Transverse colon (tissue), 4 donors: ENCODE measurements around the gene RSPO1. TPM values are rescaled to one million over a fixed set of nuclear protein-coding genes. Genes with fewer than 3 reads are reported as not detected.

Experiments
- DNase-seq: peaks from one replicate; pipeline ENCODE4 v3.0.0-alpha.2; 2019
- H3K27ac ChIP-seq, 4 donors: fragments of 200-600 bp; sonication (generic); 2 replicates each; pipeline ENCODE4 v1.5.1; 2016 to 2018; ENCODE audit warnings: inconsistent platforms in 4 of 4
- H3K27me3 ChIP-seq: fragments of 200-600 bp; sonication (generic); 2 replicates; pipeline ENCODE4 v1.5.1; 2017; ENCODE audit warnings: inconsistent platforms
- H3K36me3 ChIP-seq, 4 donors: fragments of 200-600 bp; sonication (generic); 2 replicates each; pipeline ENCODE4 v1.5.1; 2017 to 2019; ENCODE audit warnings: inconsistent platforms in 4 of 4
- H3K4me1 ChIP-seq, 4 donors: fragments of 200-600 bp; sonication (generic); 2 replicates each; pipeline ENCODE4 v1.5.1; 2017 to 2020; ENCODE audit warnings: inconsistent platforms in 4 of 4
- H3K4me3 ChIP-seq, 4 donors: fragments of 200-600 bp; sonication (generic); 1 replicate in 1 of 4; 2 replicates in 3 of 4; pipeline versions ENCODE4 v1.5.1 to v1.6.1; 2017 to 2019; ENCODE audit warnings: inconsistent platforms in 4 of 4
- H3K9me3 ChIP-seq, 2 donors: fragments of 200-600 bp; sonication (generic); 2 replicates each; pipeline ENCODE4 v1.5.1; 2017 to 2019; ENCODE audit warnings: inconsistent platforms in 2 of 2
- EP300 ChIP-seq: sonication (generic); formaldehyde crosslinking; IDR thresholded peaks from one replicate; pipeline ENCODE4 v1.6.1; 2017; ENCODE audit warnings: antibody characterized with exemption, low read depth
- POLR2A ChIP-seq: fragments of 450-650 bp; IDR thresholded peaks from one replicate; pipeline ENCODE4 v1.6.1; 2016; ENCODE audit warnings: antibody characterized with exemption, mild to moderate bottlenecking, moderate library complexity
- POLR2AphosphoS5 ChIP-seq, 3 donors: sonication (generic); formaldehyde crosslinking; IDR thresholded peaks; one replicate each; pipeline ENCODE4 v1.6.1; 2016; ENCODE audit warnings: antibody characterized with exemption in 3 of 3
- WGBS, 2 donors: methylation state at CpG; one replicate each; pipeline ENCODE4 v1.1.5; 2018; ENCODE audit warnings: low coverage in 1 of 2; 5-methylcytosine and 5-hydroxymethylcytosine counted together
- in situ Hi-C, 4 donors: fragments of 200-750 bp; cut with MboI; loops; one replicate each; pipeline versions ENCODE4 v1.15.0 to v1.15.1; 2017; ENCODE audit warnings: low sequenced_read_pairs in 3 of 4, low pct_ligation_motif_present in 1 of 4, low pct_unique_long_range_greater_than_20kb in 1 of 4
- intact Hi-C: fragments of 100-400 bp; cut with DNase I; formaldehyde crosslinking; loops from one replicate; pipeline ENCODE4 v1.15.1; 2023; ENCODE audit warnings: low total_unique reads
- total RNA-seq, 4 donors: library from RNA; depleted of rRNA; stranded (reverse); fragments of >200 nt; gene quantifications; one replicate each; pipeline ENCODE4 v1.1.0, GENCODE V29; 2016
- TF ChIP-seq, protein P1 (sequence below), 5 experiments: fragments of 200-600 bp in 3 of 5; fragments of 450-650 bp in 2 of 5; sonication (generic) in 3 of 5; IDR thresholded peaks; 1 replicate in 2 of 5; 2 replicates in 3 of 5; pipeline ENCODE4 v1.5.1; 2016 to 2017; ENCODE audit warnings: antibody characterized with exemption in 5 of 5, inconsistent platforms in 3 of 5, mild to moderate bottlenecking in 2 of 5, moderate library complexity in 1 of 5

Gene RSPO1
- total RNA-seq, 4 donors from 2014 or later: 0.40 to 11.6 (median 1.2) TPM

DNA sequence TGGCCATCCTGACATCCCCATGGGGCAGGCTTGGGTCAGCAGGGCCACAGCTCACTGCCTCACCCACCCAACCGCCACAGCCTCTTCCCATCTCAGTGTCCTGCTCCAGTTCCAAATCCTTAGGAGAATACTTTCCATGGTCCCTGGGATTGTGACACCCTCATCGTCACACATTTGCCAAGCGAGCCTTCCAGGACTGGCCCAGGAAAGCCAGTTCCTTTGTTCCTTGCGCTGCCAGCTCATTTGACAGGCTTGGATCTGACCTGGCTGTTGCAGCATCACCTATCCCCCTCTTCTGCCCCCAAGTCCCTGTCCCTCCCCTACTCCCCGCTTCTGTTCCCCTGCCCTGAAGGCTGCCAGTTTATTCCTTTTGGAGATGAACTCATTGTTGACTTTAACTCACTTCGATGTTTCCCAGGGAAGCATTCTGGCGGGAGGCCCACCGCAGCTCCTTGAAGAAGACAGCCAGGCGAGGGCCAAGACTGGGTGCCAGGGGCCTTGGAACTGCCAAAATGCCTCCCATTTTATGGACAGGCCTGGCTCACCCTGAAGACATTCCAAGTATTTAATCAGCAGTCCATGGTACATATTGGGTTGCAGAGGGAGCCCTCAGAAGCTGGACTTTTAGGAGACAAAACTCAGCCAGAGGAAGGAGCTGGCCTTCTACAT, 28.8 kb downstream of the RSPO1 start:
- Histone ChIP-seq H3K27ac (peak overlapping the region in 3 of 4 donors; percentile 20 to 50 (median 30)), H3K36me3 (no peaks in the 10 kb centered on the region), H3K9me3 (no peaks in the 10 kb centered on the region), H3K4me1 (peaks cover 0 to 11% (median 3%) of the 10 kb centered on the region in 4 donors), H3K27me3 (peaks cover 5% of the 10 kb centered on the region), H3K4me3 (no peak overlapping the region)
- peak; percentile 26 for DNase-seq
- intact Hi-C loops: no loop called here
- TF ChIP-seq POLR2A (no peak), POLR2AphosphoS5 (IDR thresholded peaks at IDR 0.05) (no peak), EP300 (no peak)
- TF ChIP-seq, protein P1, sequence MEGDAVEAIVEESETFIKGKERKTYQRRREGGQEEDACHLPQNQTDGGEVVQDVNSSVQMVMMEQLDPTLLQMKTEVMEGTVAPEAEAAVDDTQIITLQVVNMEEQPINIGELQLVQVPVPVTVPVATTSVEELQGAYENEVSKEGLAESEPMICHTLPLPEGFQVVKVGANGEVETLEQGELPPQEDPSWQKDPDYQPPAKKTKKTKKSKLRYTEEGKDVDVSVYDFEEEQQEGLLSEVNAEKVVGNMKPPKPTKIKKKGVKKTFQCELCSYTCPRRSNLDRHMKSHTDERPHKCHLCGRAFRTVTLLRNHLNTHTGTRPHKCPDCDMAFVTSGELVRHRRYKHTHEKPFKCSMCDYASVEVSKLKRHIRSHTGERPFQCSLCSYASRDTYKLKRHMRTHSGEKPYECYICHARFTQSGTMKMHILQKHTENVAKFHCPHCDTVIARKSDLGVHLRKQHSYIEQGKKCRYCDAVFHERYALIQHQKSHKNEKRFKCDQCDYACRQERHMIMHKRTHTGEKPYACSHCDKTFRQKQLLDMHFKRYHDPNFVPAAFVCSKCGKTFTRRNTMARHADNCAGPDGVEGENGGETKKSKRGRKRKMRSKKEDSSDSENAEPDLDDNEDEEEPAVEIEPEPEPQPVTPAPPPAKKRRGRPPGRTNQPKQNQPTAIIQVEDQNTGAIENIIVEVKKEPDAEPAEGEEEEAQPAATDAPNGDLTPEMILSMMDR (IDR thresholded peaks at IDR 0.05): no peak
- in situ Hi-C loops: loop anchor here in 2 of 4 donors (10.0 kb wide), 1 partner anchor 79 kb away; no protein-coding TSS in a partner anchor
- 71 to 78% methylated on average over 5 to 9 of the region's 9 CpGs for WGBS, 2 donors

DNA sequence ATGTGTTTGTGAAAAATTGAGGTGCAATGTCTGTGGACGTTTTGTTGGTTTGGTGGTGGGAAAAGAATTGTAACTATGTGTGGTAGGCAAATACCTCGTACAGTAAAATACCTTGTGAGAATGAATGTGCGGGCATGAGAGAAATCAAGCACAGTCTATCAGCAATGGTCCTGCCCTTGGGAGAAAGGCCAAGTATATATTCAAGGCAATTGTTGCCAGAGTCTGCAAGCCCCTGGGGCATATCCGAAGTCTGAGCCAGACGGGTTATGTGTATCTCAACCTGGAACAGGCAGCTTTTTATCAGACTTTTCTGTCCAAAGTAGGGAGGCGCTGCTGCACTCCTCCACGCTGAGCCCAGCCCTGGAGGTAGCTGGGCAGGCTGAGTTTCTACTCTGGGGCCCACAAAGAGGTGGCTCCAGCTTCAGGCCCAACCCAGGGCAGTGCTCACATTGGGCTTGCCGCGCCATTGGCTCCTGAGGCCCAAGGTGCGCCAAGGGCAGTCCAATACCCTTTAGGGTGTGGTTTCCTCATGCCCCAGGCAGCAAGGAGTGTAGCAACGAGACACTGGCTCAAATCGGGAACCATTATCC, 29.5 kb downstream of the RSPO1 start:
- Histone ChIP-seq H3K27ac (no peak overlapping the region), H3K36me3 (no peaks in the 10 kb centered on the region), H3K4me1 (peaks cover 0 to 11% (median 3%) of the 10 kb centered on the region in 4 donors), H3K27me3 (peaks cover 5% of the 10 kb centered on the region), H3K4me3 (no peak overlapping the region), H3K9me3 (no peaks in the 10 kb centered on the region)
- in situ Hi-C loops (loop anchor here in 2 of 4 donors (10.0 kb wide), 1 partner anchor 80 kb away; no protein-coding TSS in a partner anchor), intact Hi-C loops (no loop called here)
- no peak for DNase-seq
- WGBS, 2 donors: 67 to 77% methylated on average over 1 to 12 of the region's 12 CpGs
- TF ChIP-seq POLR2A: no peak
- no peak for TF ChIP-seq EP300
- TF ChIP-seq, protein P1 (IDR thresholded peaks at IDR 0.05): no peak
- no peak for TF ChIP-seq POLR2AphosphoS5 (IDR thresholded peaks at IDR 0.05)

DNA sequence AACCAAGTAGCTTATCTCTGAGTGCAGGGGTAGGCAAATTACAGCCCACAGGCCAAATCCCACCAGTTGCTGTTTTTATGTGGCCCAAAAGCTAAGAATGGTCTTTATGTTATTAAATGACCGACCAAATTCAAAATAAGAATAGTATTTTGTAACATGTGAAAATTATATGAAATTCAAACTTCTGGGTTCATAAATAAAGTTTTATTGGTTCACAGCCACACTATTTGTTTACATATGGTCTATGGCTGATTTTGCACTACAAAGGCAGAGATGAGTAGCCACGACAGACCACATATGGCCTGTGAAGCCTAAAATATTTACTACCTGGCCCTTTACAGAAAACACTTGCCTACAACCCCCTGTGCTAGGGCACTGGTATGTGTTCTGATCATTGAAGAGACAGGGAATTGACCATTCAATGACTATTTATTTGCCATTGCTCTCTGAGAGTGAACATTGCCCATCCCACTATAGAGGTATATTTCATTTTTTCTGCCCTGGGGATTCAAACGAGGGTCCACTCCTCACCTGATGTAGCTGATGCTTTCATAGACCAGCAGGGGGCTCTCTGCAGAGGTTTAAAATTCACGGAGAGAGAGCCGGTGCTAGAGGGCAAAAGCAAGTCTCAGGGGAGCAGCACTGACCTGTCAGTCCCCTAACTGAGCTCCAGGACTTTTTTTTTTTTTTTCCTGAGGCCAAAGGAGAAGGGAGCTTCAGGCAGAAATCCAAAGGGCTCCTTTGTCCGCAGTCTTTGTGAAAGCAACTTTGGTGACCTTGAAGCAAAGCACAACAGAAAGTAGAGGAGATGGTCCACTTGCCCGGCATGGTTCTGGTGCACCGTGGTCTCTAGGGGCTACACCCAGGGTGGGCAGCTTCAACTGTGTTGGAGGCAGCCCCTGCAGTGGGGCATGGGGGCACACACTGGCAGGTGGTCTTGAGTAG, 31.7 kb downstream of the RSPO1 start:
- intact Hi-C loops: loop anchor here (5.0 kb wide), 1 partner anchor 79 kb away; no protein-coding TSS in a partner anchor
- peaks cover 0 to 11% (median 0%) of the 10 kb centered on the region in 4 donors for H3K4me1 ChIP-seq
- TF ChIP-seq POLR2A (no peak), POLR2AphosphoS5 (IDR thresholded peaks at IDR 0.05) (no peak), EP300 (no peak)
- TF ChIP-seq, protein P1 (IDR thresholded peaks at IDR 0.05): peak; percentile 50 to 63 (median 59)
- no peak overlapping the region for H3K27ac ChIP-seq
- H3K9me3 ChIP-seq: no peaks in the 10 kb centered on the region
- 21 to 30% methylated on average over 4 to 8 of the region's 8 CpGs for WGBS, 2 donors
- peak; percentile 28 for DNase-seq
- H3K4me3 ChIP-seq: no peak overlapping the region
- in situ Hi-C loops: loop anchor here in 2 of 4 donors (10.0 kb wide), 1 partner anchor 82 kb away; no protein-coding TSS in a partner anchor
- no peaks in the 10 kb centered on the region for H3K36me3 ChIP-seq
- peaks cover 5% of the 10 kb centered on the region for H3K27me3 ChIP-seq
